GM12892 (cell line): ENCODE measurements around the gene ZNF613.
"Not testable (repeated sequence)": the region's sequence is repeated elsewhere in the genome, so short reads cannot be mapped to it uniquely, and the experiment has no call there.

ENCODE experiments used
- POLR2A ChIP-seq: IDR thresholded peaks from 2 replicates; pipeline ENCODE4 v1.6.1; 2011; ENCODE audit warnings: low read depth, low read length, control low read depth
- POLR2AphosphoS5 ChIP-seq: IDR thresholded peaks from 2 replicates; pipeline ENCODE4 v1.6.1; 2011; ENCODE audit warnings: low read depth, low read length, control low read depth

GRCh38 chr19:51905639-51906038 lies 21.6 kb upstream of the ZNF613 start:
- not testable (repeated sequence) for TF ChIP-seq POLR2AphosphoS5, POLR2A
